Measurements from ENCODE around the gene ARL5A.
"Not testable (repeated sequence)": the region's sequence is repeated elsewhere in the genome, so short reads cannot be mapped to it uniquely, and the experiment has no call there.

The ARL5A gene

GRCh38 chr2:151794422-151794821, 33.8 kb downstream of the ARL5A start:
- not testable (repeated sequence) for DNase-seq

- DNase-seq: no peak
Observed at GRCh38 chr2:151793123-151793522, 35.1 kb downstream of the ARL5A start.

- no peak for DNase-seq
Observed at GRCh38 chr2:151792589-151792988, 35.6 kb downstream of the ARL5A start.

GRCh38 chr2:151791545-151791944, 36.7 kb downstream of the ARL5A start:
- no peak for DNase-seq

GRCh38 chr2:151790689-151791088, 37.5 kb downstream of the ARL5A start:
- DNase-seq: no peak

GRCh38 chr2:151789055-151789834, 39.0 kb downstream of the ARL5A start:
- no peak for DNase-seq

- no peak for DNase-seq
Observed at GRCh38 chr2:151786483-151786882, 41.7 kb downstream of the ARL5A start.

- DNase-seq: no peak
Observed at GRCh38 chr2:151786077-151786476, 42.1 kb downstream of the ARL5A start.

- no peak for DNase-seq
Observed at GRCh38 chr2:151783133-151783520, 45.1 kb downstream of the ARL5A start.

- no peak for DNase-seq
Observed at GRCh38 chr2:151782378-151783132, 45.7 kb downstream of the ARL5A start.

GRCh38 chr2:151781642-151782041, 46.6 kb downstream of the ARL5A start:
- DNase-seq: no peak

GRCh38 chr2:151780938-151781337, 47.3 kb downstream of the ARL5A start:
- DNase-seq: no peak

- no peak for DNase-seq
Observed at GRCh38 chr2:151777935-151778334, 50.3 kb downstream of the ARL5A start.

- DNase-seq: peak in 1 of 2 experiments; percentile 18
Observed at GRCh38 chr2:151777487-151777886, 50.7 kb downstream of the ARL5A start.

- DNase-seq: no peak
Observed at GRCh38 chr2:151776367-151776766, 51.9 kb downstream of the ARL5A start.

- DNase-seq: no peak
Observed at GRCh38 chr2:151775057-151775740, 53.0 kb downstream of the ARL5A start.

- no peak for DNase-seq
Observed at GRCh38 chr2:151774506-151774905, 53.7 kb downstream of the ARL5A start.

- DNase-seq: no peak
Observed at GRCh38 chr2:151771599-151772358, 56.4 kb downstream of the ARL5A start.

- no peak for DNase-seq
Observed at GRCh38 chr2:151770995-151771394, 57.2 kb downstream of the ARL5A start.

GRCh38 chr2:151769606-151770005, 58.6 kb downstream of the ARL5A start:
- DNase-seq: no peak

- DNase-seq: no peak
Observed at GRCh38 chr2:151767536-151767935, 60.7 kb downstream of the ARL5A start.

GRCh38 chr2:151766437-151767153, 61.6 kb downstream of the ARL5A start:
- no peak for DNase-seq
